Karpas-422 (cell line): ENCODE data around the gene C12orf75. TPM values are rescaled to one million over a fixed set of nuclear protein-coding genes. Genes with fewer than 3 reads are reported as not detected.
"Not testable (repeated sequence)": the region's sequence is repeated elsewhere in the genome, so short reads cannot be mapped to it uniquely, and the experiment has no call there.

Experiments used
- DNase-seq: peaks from one replicate; pipeline ENCODE4 v3.0.0-alpha.2; 2015
- H2AFZ ChIP-seq: fragments of 200-600 bp; sonication (generic); 2 replicates; pipeline ENCODE4 v1.6.1; 2014; ENCODE audit warnings: antibody characterized with exemption, low read length, mixed read lengths
- H3K27ac ChIP-seq: fragments of 200-600 bp; sonication (generic); 2 replicates; pipeline ENCODE4 v1.5.1; 2014; ENCODE audit warnings: mild to moderate bottlenecking, low read length, moderate library complexity
- H3K27me3 ChIP-seq: fragments of 200-600 bp; sonication (generic); 2 replicates; pipeline ENCODE4 v1.6.1; 2014; ENCODE audit warnings: low read length, mixed read lengths
- H3K36me3 ChIP-seq: fragments of 200-600 bp; sonication (generic); 2 replicates; pipeline ENCODE4 v1.6.1; 2014; ENCODE audit warnings: low read length, mixed read lengths; ENCODE audit not compliant: insufficient read depth
- H3K4me1 ChIP-seq: fragments of 200-600 bp; sonication (generic); 2 replicates; pipeline ENCODE4 v1.6.1; 2014; ENCODE audit warnings: mild to moderate bottlenecking, low read length, mixed read lengths
- H3K4me2 ChIP-seq: fragments of 200-600 bp; sonication (generic); 2 replicates; pipeline ENCODE4 v1.6.1; 2014; ENCODE audit warnings: low read length, low read depth, mild to moderate bottlenecking; ENCODE audit not compliant: poor library complexity, severe bottlenecking
- H3K4me3 ChIP-seq: fragments of 200-600 bp; sonication (generic); 2 replicates; pipeline ENCODE4 v1.5.1; 2014; ENCODE audit warnings: mild to moderate bottlenecking, antibody characterized with exemption, low read length, mixed read lengths
- H3K79me2 ChIP-seq: fragments of 200-600 bp; sonication (generic); 2 replicates; pipeline ENCODE4 v1.6.1; 2014; ENCODE audit warnings: mild to moderate bottlenecking, low read length, mixed read lengths
- H3K9ac ChIP-seq: fragments of 200-600 bp; sonication (generic); 2 replicates; pipeline ENCODE4 v1.6.0; 2014; ENCODE audit warnings: low read length
- H3K9me2 ChIP-seq: fragments of 200-600 bp; sonication (generic), shearing (Covaris generic); replicated peaks from 2 replicates; pipeline ENCODE4 v1.6.0; 2014; ENCODE audit warnings: mild to moderate bottlenecking, low read length, moderate library complexity; ENCODE audit not compliant: insufficient read depth
- H3K9me3 ChIP-seq: fragments of 300-700, 200-600 bp; sonication (generic); 2 replicates; pipeline ENCODE4 v1.6.1; 2014; ENCODE audit warnings: low read length, mixed read lengths
- H4K20me1 ChIP-seq: fragments of 200-600 bp; sonication (generic); 2 replicates; pipeline ENCODE4 v1.6.1; 2014; ENCODE audit warnings: mild to moderate bottlenecking, antibody characterized with exemption, low read length, low read depth; ENCODE audit not compliant: insufficient read depth
- total RNA-seq: library from RNA; depleted of rRNA; stranded (reverse); fragments of >200 nt; shearing (Covaris generic); gene quantifications from 2 replicates; pipeline ENCODE4 v1.2.3, GENCODE V29; 2014; ENCODE audit warnings: low replicate concordance

C12orf75 gene
- total RNA-seq, 1 experiment from 2014 or later: 291 TPM

GRCh38 chr12:105302986-105303385, 27.5 kb upstream of the C12orf75 start:
- not testable (repeated sequence) for H3K9ac ChIP-seq, H3K9me3 ChIP-seq

DNA sequence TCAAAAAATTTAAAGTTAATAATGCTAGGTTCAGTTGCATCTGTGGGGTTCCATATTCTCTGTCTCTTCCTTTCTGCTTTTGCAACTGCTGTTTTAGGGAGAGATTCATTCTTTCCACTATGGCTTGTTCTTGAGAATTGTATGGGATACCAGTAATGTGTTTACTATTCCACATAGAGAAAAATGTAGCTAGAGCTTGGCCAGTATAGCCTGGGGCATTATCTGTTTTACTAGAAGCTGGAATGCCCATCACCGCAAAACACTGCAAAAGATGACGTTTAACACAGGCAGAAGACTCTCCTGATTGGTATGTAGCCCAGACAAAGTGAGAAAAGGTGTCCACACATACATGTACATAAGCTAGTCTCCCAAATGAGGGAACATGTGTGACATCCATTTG, 25.9 kb upstream of the C12orf75 start:
- H3K4me3 ChIP-seq, H3K4me1 ChIP-seq, H3K9me2 ChIP-seq, H4K20me1 ChIP-seq, H3K9me3 ChIP-seq, H3K9ac ChIP-seq, H3K4me2 ChIP-seq, H2AFZ ChIP-seq, H3K36me3 ChIP-seq, DNase-seq, H3K27ac ChIP-seq, H3K79me2 ChIP-seq, H3K27me3 ChIP-seq: not testable (repeated sequence)

More at GRCh38 chr12:105302986-105303385, 27.5 kb upstream of the C12orf75 start:
- H3K4me1 ChIP-seq, H3K79me2 ChIP-seq, DNase-seq, H2AFZ ChIP-seq, H3K9me2 ChIP-seq, H4K20me1 ChIP-seq, H3K4me2 ChIP-seq, H3K27me3 ChIP-seq, H3K36me3 ChIP-seq, H3K27ac ChIP-seq, H3K4me3 ChIP-seq: not testable (repeated sequence)

- H3K4me1 ChIP-seq, H3K27me3 ChIP-seq, H3K4me2 ChIP-seq, H4K20me1 ChIP-seq, H3K27ac ChIP-seq, H3K9me3 ChIP-seq, H3K9ac ChIP-seq, DNase-seq, H2AFZ ChIP-seq, H3K4me3 ChIP-seq, H3K36me3 ChIP-seq, H3K79me2 ChIP-seq, H3K9me2 ChIP-seq: not testable (repeated sequence)
Measured at GRCh38 chr12:105307601-105308314, 22.7 kb upstream of the C12orf75 start.

DNA sequence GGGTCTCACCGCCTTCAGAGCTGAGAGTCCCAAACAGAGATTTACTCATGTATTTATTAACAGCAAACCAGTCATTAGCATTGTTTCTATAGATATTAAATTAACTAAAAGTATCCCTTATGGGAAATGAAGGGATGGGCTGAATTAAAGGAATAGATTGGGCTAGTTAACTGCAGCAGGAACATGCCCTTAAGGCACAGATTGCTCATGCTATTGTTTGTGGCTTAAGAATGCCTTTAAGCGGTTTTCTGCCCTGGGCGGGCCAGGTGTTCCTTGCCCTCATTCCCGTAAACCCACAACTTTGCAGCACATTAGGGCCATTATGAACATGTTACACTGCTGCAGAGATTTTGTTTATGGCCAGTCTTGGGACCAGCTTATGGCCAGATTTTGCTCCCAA, 21.7 kb upstream of the C12orf75 start:
- not testable (repeated sequence) for H3K27me3 ChIP-seq, H3K9me3 ChIP-seq, H4K20me1 ChIP-seq, H3K27ac ChIP-seq, H3K9me2 ChIP-seq, H3K4me1 ChIP-seq, H3K4me3 ChIP-seq, H3K79me2 ChIP-seq, H2AFZ ChIP-seq, H3K36me3 ChIP-seq, DNase-seq, H3K4me2 ChIP-seq, H3K9ac ChIP-seq

- not testable (repeated sequence) for DNase-seq, H3K79me2 ChIP-seq, H3K4me1 ChIP-seq, H3K9ac ChIP-seq, H3K27me3 ChIP-seq, H4K20me1 ChIP-seq, H3K9me3 ChIP-seq, H3K4me3 ChIP-seq, H3K27ac ChIP-seq, H3K9me2 ChIP-seq, H2AFZ ChIP-seq, H3K4me2 ChIP-seq, H3K36me3 ChIP-seq
Measured at GRCh38 chr12:105309384-105309783, 21.1 kb upstream of the C12orf75 start.

GRCh38 chr12:105310476-105311085, 19.9 kb upstream of the C12orf75 start:
- not testable (repeated sequence) for H3K9ac ChIP-seq, DNase-seq, H3K4me2 ChIP-seq, H3K27me3 ChIP-seq, H3K79me2 ChIP-seq, H3K9me2 ChIP-seq, H3K4me1 ChIP-seq, H3K9me3 ChIP-seq, H3K27ac ChIP-seq, H3K4me3 ChIP-seq, H4K20me1 ChIP-seq, H2AFZ ChIP-seq, H3K36me3 ChIP-seq

GRCh38 chr12:105311936-105312335, 18.6 kb upstream of the C12orf75 start:
- not testable (repeated sequence) for H3K27me3 ChIP-seq, H3K9me3 ChIP-seq, H3K27ac ChIP-seq, H3K4me2 ChIP-seq, H3K9ac ChIP-seq, DNase-seq, H2AFZ ChIP-seq, H3K9me2 ChIP-seq, H3K79me2 ChIP-seq, H3K36me3 ChIP-seq, H4K20me1 ChIP-seq, H3K4me3 ChIP-seq, H3K4me1 ChIP-seq

- H3K79me2 ChIP-seq, H3K9me2 ChIP-seq: not testable (repeated sequence)
Measured at GRCh38 chr12:105313755-105314154, 16.7 kb upstream of the C12orf75 start.

More at GRCh38 chr12:105313755-105314154, 16.7 kb upstream of the C12orf75 start:
- not testable (repeated sequence) for H2AFZ ChIP-seq, DNase-seq, H4K20me1 ChIP-seq, H3K27ac ChIP-seq, H3K9me3 ChIP-seq, H3K9ac ChIP-seq, H3K4me3 ChIP-seq, H3K4me1 ChIP-seq, H3K36me3 ChIP-seq, H3K27me3 ChIP-seq, H3K4me2 ChIP-seq
